H1 (cell line): ENCODE measurements around the gene CPEB3. TPM values are rescaled to one million over a fixed set of nuclear protein-coding genes. Genes with fewer than 3 reads are reported as not detected.

Source experiments
- CTCF ChIA-PET: fragments of 300-600 bp; sonication (Branson Sonifier 250); formaldehyde crosslinking; loops from one replicate; lab custom pipeline; 2021; ENCODE audit not compliant: partially characterized antibody; lab: Charles Lee
- POLR2A ChIA-PET: fragments of 300-600 bp; sonication (Branson Sonifier 250); formaldehyde crosslinking; loops from one replicate; lab custom pipeline; 2021; ENCODE audit warnings: inconsistent platforms; ENCODE audit not compliant: partially characterized antibody; lab: Charles Lee
- DNase-seq, 2 experiments: peaks; one replicate each; pipeline versions ENCODE4 v3.0.0 to v3.0.0-alpha.2; 2010 to 2022; ENCODE audit warnings: low spot score in 2 of 2, low read depth in 1 of 2, mixed read lengths in 1 of 2
- FAIRE-seq: peaks from 2 replicates; lab custom pipeline; 2011; peaks lifted over from hg19 to GRCh38; lab: Jason Lieb, UNC
- H2AFZ ChIP-seq: 2 replicates; pipeline ENCODE4 v1.8.1; 2012; ENCODE audit warnings: low read length, inconsistent platforms
- H2AK5ac ChIP-seq: 2 replicates; pipeline ENCODE4 v1.6.1; 2013; ENCODE audit warnings: low read depth, low read length
- H2BK120ac ChIP-seq: replicated peaks from 2 replicates; pipeline ENCODE3; 2013; ENCODE audit warnings: low read depth, low read length, inconsistent platforms
- H2BK12ac ChIP-seq: 2 replicates; pipeline ENCODE4 v1.6.1; 2013; ENCODE audit warnings: low read depth, low read length
- H2BK15ac ChIP-seq: 2 replicates; pipeline ENCODE4 v1.6.1; 2013; ENCODE audit warnings: low read length
- H2BK20ac ChIP-seq: 2 replicates; pipeline ENCODE4 v1.6.1; 2013; ENCODE audit warnings: low read length
- H2BK5ac ChIP-seq: 2 replicates; pipeline ENCODE4 v1.6.1; 2013; ENCODE audit warnings: low read depth, low read length
- H3K14ac ChIP-seq: 2 replicates; pipeline ENCODE4 v1.6.1; 2013; ENCODE audit warnings: inconsistent platforms; ENCODE audit not compliant: insufficient read length
- H3K18ac ChIP-seq: 2 replicates; pipeline ENCODE4 v1.6.1; 2013; ENCODE audit warnings: low read length; ENCODE audit errors: extremely low read depth
- H3K23ac ChIP-seq: 2 replicates; pipeline ENCODE4 v1.6.1; 2013; ENCODE audit warnings: inconsistent platforms; ENCODE audit not compliant: insufficient read length
- H3K23me2 ChIP-seq: 2 replicates; pipeline ENCODE4 v1.6.1; 2013; ENCODE audit warnings: low read depth, low read length
- H3K27ac ChIP-seq: 2 replicates; pipeline ENCODE4 v1.6.1; 2011; ENCODE audit warnings: low read depth, low read length, inconsistent platforms
- H3K27me3 ChIP-seq, 4 experiments: replicated peaks in 1 of 4; 1 replicate in 1 of 4; 2 replicates in 3 of 4; pipeline versions ENCODE4 v1.6.1 to v1.8.1; 2011 to 2013; ENCODE audit warnings: low read length in 3 of 4, mild to moderate bottlenecking in 3 of 4, inconsistent platforms in 2 of 4, mixed read lengths in 2 of 4, moderate library complexity in 1 of 4; ENCODE audit not compliant: control insufficient read depth in 3 of 4, insufficient read depth in 3 of 4; ENCODE audit errors: extremely low read depth in 1 of 4
- H3K36me3 ChIP-seq, 4 experiments: 2 replicates each; pipeline versions ENCODE4 v1.6.1 to v1.8.1; 2011 to 2013; ENCODE audit warnings: mild to moderate bottlenecking in 4 of 4, low read length in 3 of 4, moderate library complexity in 2 of 4, control low read depth in 1 of 4, inconsistent platforms in 1 of 4; ENCODE audit not compliant: insufficient read depth in 4 of 4, control insufficient read depth in 2 of 4
- H3K4ac ChIP-seq: replicated peaks from 2 replicates; pipeline ENCODE3; 2013; ENCODE audit warnings: low read length, low read depth, mixed read lengths, inconsistent platforms; ENCODE audit not compliant: insufficient read length
- H3K4me1 ChIP-seq, 4 experiments: replicated peaks in 1 of 4; 1 replicate in 1 of 4; 2 replicates in 3 of 4; pipeline versions ENCODE4 v1.6.1 to v1.8.1; 2011 to 2013; ENCODE audit warnings: low read length in 3 of 4, inconsistent platforms in 2 of 4, mixed read lengths in 1 of 4; ENCODE audit not compliant: insufficient read depth in 4 of 4, control insufficient read depth in 3 of 4
- H3K4me2 ChIP-seq, 2 experiments: 2 replicates each; pipeline versions ENCODE4 v1.6.1 to v1.8.1; 2011 to 2013; ENCODE audit warnings: low read depth in 2 of 2, low read length in 2 of 2, control low read depth in 1 of 2, inconsistent platforms in 1 of 2, mild to moderate bottlenecking in 1 of 2; ENCODE audit not compliant: insufficient read depth in 1 of 2
- H3K4me3 ChIP-seq, 4 experiments: fragments of 200-600, 300-600 bp in 1 of 4; sonication (generic), shearing (Covaris generic), sonication (Bioruptor Twin) in 1 of 4; 2 replicates each; pipeline versions ENCODE4 v1.5.1 to v1.8.1; 2011 to 2016; ENCODE audit warnings: low read length in 4 of 4, low read depth in 3 of 4, control low read depth in 2 of 4, inconsistent platforms in 2 of 4, mild to moderate bottlenecking in 2 of 4, mixed read lengths in 1 of 4, moderate library complexity in 1 of 4; ENCODE audit not compliant: insufficient read depth in 2 of 4; ENCODE audit errors: extremely low read depth in 1 of 4
- H3K56ac ChIP-seq: replicated peaks from 2 replicates; pipeline ENCODE3; 2013; ENCODE audit warnings: low read depth, mild to moderate bottlenecking, mixed read lengths, low read length, inconsistent platforms; ENCODE audit not compliant: insufficient read length
- H3K79me1 ChIP-seq: 2 replicates; pipeline ENCODE4 v1.6.1; 2013; ENCODE audit warnings: low read depth, low read length, control low read depth
- H3K79me2 ChIP-seq, 2 experiments: 2 replicates each; pipeline versions ENCODE4 v1.6.1 to v1.8.1; 2012 to 2013; ENCODE audit warnings: low read length in 2 of 2, mild to moderate bottlenecking in 2 of 2, inconsistent platforms in 1 of 2; ENCODE audit not compliant: insufficient read depth in 2 of 2, control insufficient read depth in 1 of 2
- H3K9ac ChIP-seq, 4 experiments: replicated peaks in 1 of 4; 1 replicate in 1 of 4; 2 replicates in 3 of 4; pipeline versions ENCODE4 v1.6.1 to v1.8.1; 2011 to 2013; ENCODE audit warnings: low read depth in 3 of 4, low read length in 3 of 4, control low read depth in 2 of 4, mild to moderate bottlenecking in 2 of 4, moderate library complexity in 2 of 4, inconsistent platforms in 1 of 4; ENCODE audit errors: extremely low read depth in 1 of 4
- H3K9me3 ChIP-seq, 2 experiments: 2 replicates each; pipeline versions ENCODE4 v1.6.1 to v1.8.1; 2012 to 2013; ENCODE audit warnings: mild to moderate bottlenecking in 2 of 2, moderate library complexity in 2 of 2, control low read depth in 1 of 2, inconsistent platforms in 1 of 2, low read depth in 1 of 2, low read length in 1 of 2, mixed read lengths in 1 of 2; ENCODE audit not compliant: insufficient read depth in 2 of 2
- H4K20me1 ChIP-seq, 2 experiments: replicated peaks in 1 of 2; 2 replicates each; pipeline versions ENCODE3 to v1.8.1; 2011 to 2013; ENCODE audit warnings: inconsistent platforms in 2 of 2, low read length in 2 of 2, mild to moderate bottlenecking in 1 of 2; ENCODE audit not compliant: insufficient read depth in 2 of 2, control insufficient read depth in 1 of 2
- H4K5ac ChIP-seq: 2 replicates; pipeline ENCODE4 v1.6.1; 2013; ENCODE audit warnings: low read length, low read depth, mixed read lengths, inconsistent platforms; ENCODE audit not compliant: insufficient read length
- H4K8ac ChIP-seq: 2 replicates; pipeline ENCODE4 v1.8.0; 2013; ENCODE audit warnings: mild to moderate bottlenecking, moderate library complexity, low read length, inconsistent platforms; ENCODE audit not compliant: insufficient read depth; ENCODE audit errors: extremely low read depth
- H4K91ac ChIP-seq: replicated peaks from 2 replicates; pipeline ENCODE3; 2013; ENCODE audit warnings: low read length, mixed read lengths, inconsistent platforms; ENCODE audit not compliant: insufficient read length
- ASH2L ChIP-seq: fragments of 200-600, 300-600 bp; sonication (generic); IDR thresholded peaks from one replicate; pipeline ENCODE4 v1.7.1; 2017; ENCODE audit warnings: low read length
- BACH1 ChIP-seq: IDR thresholded peaks from 2 replicates; pipeline ENCODE4 v1.6.1; 2012; ENCODE audit warnings: low read length, improper control_type of control experiment
- CHD1 ChIP-seq: IDR thresholded peaks from 2 replicates; pipeline ENCODE4 v1.6.1; 2012; ENCODE audit warnings: low read depth, low read length, improper control_type of control experiment
- EP300 ChIP-seq, 2 experiments: IDR thresholded peaks; 1 replicate in 1 of 2; 2 replicates in 1 of 2; pipeline ENCODE4 v1.6.1; 2011 to 2012; ENCODE audit warnings: low read depth in 2 of 2, low read length in 2 of 2, mild to moderate bottlenecking in 2 of 2, borderline replicate concordance in 1 of 2, inconsistent platforms in 1 of 2, moderate library complexity in 1 of 2
- JUND ChIP-seq: IDR thresholded peaks from 2 replicates; pipeline ENCODE4 v1.6.1; 2011; ENCODE audit warnings: mild to moderate bottlenecking, improper control_type of control experiment, low read length
- MAX ChIP-seq: IDR thresholded peaks from 2 replicates; pipeline ENCODE4 v1.6.1; 2012; ENCODE audit warnings: inconsistent platforms
- RAD21 ChIP-seq, 2 experiments: IDR thresholded peaks in 1 of 2; conservative IDR thresholded peaks in 1 of 2; 2 replicates each; pipeline ENCODE4 v1.6.1; 2011; ENCODE audit warnings: low read depth in 2 of 2, low read length in 2 of 2, improper control_type of control experiment in 1 of 2, inconsistent platforms in 1 of 2, mild to moderate bottlenecking in 1 of 2, moderate library complexity in 1 of 2
- SAP30 ChIP-seq: fragments of 300-600 bp; sonication (generic); IDR thresholded peaks from 2 replicates; pipeline ENCODE4 v1.7.1; 2012; ENCODE audit warnings: low read length, moderate library complexity, mild to moderate bottlenecking, inconsistent platforms; ENCODE audit not compliant: insufficient read depth, insufficient replicate concordance
- SIN3A ChIP-seq, 2 experiments: IDR thresholded peaks in 1 of 2; conservative IDR thresholded peaks in 1 of 2; 2 replicates each; pipeline ENCODE4 v1.6.1; 2011 to 2012; ENCODE audit warnings: low read length in 2 of 2, improper control_type of control experiment in 1 of 2, low read depth in 1 of 2, mild to moderate bottlenecking in 1 of 2
- SIX5 ChIP-seq: IDR thresholded peaks from 2 replicates; pipeline ENCODE4 v1.6.1; 2011; ENCODE audit warnings: mild to moderate bottlenecking, low read depth, low read length
- SP1 ChIP-seq: IDR thresholded peaks from 2 replicates; pipeline ENCODE4 v1.6.1; 2011; ENCODE audit warnings: low read depth, low read length
- WGBS, 2 experiments: shearing (Covaris generic) in 1 of 2; methylation state at CpG; one replicate each; pipeline versions ENCODE4 v1.1.6 to v1.1.7; 2013 to 2015; ENCODE audit warnings: low lambda C conversion rate in 2 of 2, mixed read lengths in 2 of 2, inconsistent platforms in 1 of 2, low coverage in 1 of 2, missing lambda C conversion rate in 1 of 2; ENCODE audit not compliant: insufficient replicate concordance in 2 of 2, insufficient coverage in 1 of 2, insufficient read length in 1 of 2; ENCODE audit errors: extremely low coverage in 1 of 2, missing lambda C conversion rate in 1 of 2; 5-methylcytosine and 5-hydroxymethylcytosine counted together
- polyA plus RNA-seq, 7 experiments: library from polyadenylated mRNA; depleted of rRNA in 3 of 7; stranded (reverse) in 5 of 7; unstranded in 2 of 7; fragments of >200 nt in 5 of 7; fragments of 200-250 nt in 2 of 7; gene quantifications; 1 replicate in 5 of 7; 2 replicates in 1 of 7; 4 replicates in 1 of 7; pipeline versions ENCODE4 v1.2.1 to v1.2.3, GENCODE V29; 2011 to 2013; ENCODE audit warnings: missing spikeins in 2 of 7, mixed read lengths in 2 of 7
- total RNA-seq: library from RNA; stranded (reverse); fragmentation: NEBNext Ultra II Directional; extraction: Animal tissue kit (Norgen Biotek cat#: 25700); gene quantifications from 2 replicates; pipeline ENCODE4 v1.2.1, GENCODE V29; 2021

CPEB3 gene
- total and polyA plus RNA-seq, 2 of the 8 experiments (the other 6 are each of a cell fraction or from before 2014, with no cell fraction given): 0.39 to 1.7 TPM

GRCh38 chr10:92242910-92243671 is 47.8 kb downstream of the CPEB3 start:
- H3K4ac ChIP-seq: no peak overlapping the region
- H4K8ac ChIP-seq: no peak overlapping the region
- H3K14ac ChIP-seq: no peak overlapping the region
- H3K9ac ChIP-seq: no peak overlapping the region
- H4K5ac ChIP-seq: no peak overlapping the region
- H3K79me1 ChIP-seq: no peaks in the 10 kb centered on the region
- no peaks in the 10 kb centered on the region for H3K9me3 ChIP-seq
- no peak overlapping the region; the same call in 1 of the 2 replicates for H2AFZ ChIP-seq
- H3K36me3 ChIP-seq: no peaks in the 10 kb centered on the region
- H2AK5ac ChIP-seq: no peak overlapping the region
- H2BK20ac ChIP-seq: no peak overlapping the region
- no peak for DNase-seq
- no peak overlapping the region for H3K27ac ChIP-seq
- peak overlapping the region in 3 of 4 experiments; percentile 6 to 54 (median 8); a peak in 4 of 8 replicates for H3K4me3 ChIP-seq
- ChIA-PET CTCF (interaction anchor here (0.6 to 1.2 kb wide), 3 partner anchors 155 to 338 kb away, joined by 3 read pairs; no protein-coding TSS in a partner anchor), POLR2A (no interaction called here)
- H3K4me2 ChIP-seq: peak overlapping the region; percentile 28 to 66
- H2BK120ac ChIP-seq: no peak overlapping the region
- H3K18ac ChIP-seq: no peak overlapping the region
- no peak overlapping the region for H2BK5ac ChIP-seq
- no peaks in the 10 kb centered on the region for H3K79me2 ChIP-seq
- peaks cover 0 to 10% (median 7%) of the 10 kb centered on the region in 4 experiments; a peak in 3 of 7 replicates for H3K4me1 ChIP-seq
- peaks cover 6 to 23% (median 20%) of the 10 kb centered on the region in 4 experiments for H3K27me3 ChIP-seq
- H4K91ac ChIP-seq: no peak overlapping the region
- peaks cover 17% of the 10 kb centered on the region for H3K23me2 ChIP-seq
- no peak overlapping the region for H2BK12ac ChIP-seq
- H2BK15ac ChIP-seq: no peak overlapping the region
- no peak overlapping the region for H3K56ac ChIP-seq
- no peaks in the 10 kb centered on the region for H4K20me1 ChIP-seq
- 6% methylated on average over 8 of the region's 8 CpGs; no CpG with 5 or more reads in 1 of the 2 experiments for WGBS, 2 experiments
- H3K23ac ChIP-seq: no peak overlapping the region
- FAIRE-seq: peak; percentile 95
- no peak for TF ChIP-seq SAP30
- TF ChIP-seq RAD21 (IDR thresholded peaks at IDR 0.05 in 1 of 2, conservative IDR thresholded peaks at IDR 0.05 in 1 of 2; ENCODE audit: low read depth in 2 of 2, low read length in 2 of 2): no peak
- peak; percentile 86 for TF ChIP-seq JUND
- peak; percentile 87 for TF ChIP-seq CHD1
- TF ChIP-seq SP1: 0 out of 2 replicates have a peak, but pooled peaks have one; percentile 24
- TF ChIP-seq ASH2L: peak; percentile 59
- peak in 1 of 2 experiments; percentile 87; a peak in 2 of 3 replicates for TF ChIP-seq EP300 (IDR thresholded peaks at IDR 0.05; ENCODE audit: borderline replicate concordance in 1 of 2, low read depth in 2 of 2, low read length in 2 of 2)
- TF ChIP-seq MAX: peak; percentile 26; the same call in 1 of the 2 replicates
- peak; percentile 43 for TF ChIP-seq SIX5
- TF ChIP-seq BACH1: no peak
- peak; percentile 71 to 81; a peak in 2 of 4 replicates for TF ChIP-seq SIN3A (conservative IDR thresholded peaks at IDR 0.05 in 1 of 2, IDR thresholded peaks at IDR 0.05 in 1 of 2; ENCODE audit: low read depth in 1 of 2, low read length in 2 of 2)
